Neural cell (in vitro differentiated cells): ENCODE data around the gene ESPN. TPM values are rescaled to one million over a fixed set of nuclear protein-coding genes. Genes with fewer than 3 reads are reported as not detected.

Experiments
- H2AFZ ChIP-seq: fragments of 200-600, 300-800 bp; sonication (generic), shearing (Covaris generic); 2 replicates; pipeline ENCODE4 v1.6.0; 2014; ENCODE audit warnings: low read depth, mild to moderate bottlenecking, antibody characterized with exemption, low read length, moderate library complexity
- H3F3A ChIP-seq: fragments of 200-600 bp; shearing (Covaris generic); 2 replicates; pipeline ENCODE4 v1.6.1; 2016; ENCODE audit warnings: mild to moderate bottlenecking, moderate library complexity, mixed read lengths, antibody characterized with exemption, low read length; ENCODE audit not compliant: insufficient read depth, poor library complexity, severe bottlenecking
- H3K27ac ChIP-seq: fragments of 200-600, 300-800 bp; sonication (generic), shearing (Covaris generic); 2 replicates; pipeline ENCODE4 v1.5.1; 2014; ENCODE audit warnings: mild to moderate bottlenecking, low read length, moderate library complexity
- H3K27me3 ChIP-seq: fragments of 300-800, 200-600 bp; sonication (generic), shearing (Covaris generic); 2 replicates; pipeline ENCODE4 v1.6.0; 2014; ENCODE audit warnings: mild to moderate bottlenecking, low read depth, low read length, moderate library complexity; ENCODE audit not compliant: insufficient read depth
- H3K36me3 ChIP-seq: fragments of 300-800, 200-600 bp; sonication (generic), shearing (Covaris generic); 2 replicates; pipeline ENCODE4 v1.5.1; 2014; ENCODE audit warnings: mild to moderate bottlenecking, antibody characterized with exemption, low read length, moderate library complexity; ENCODE audit not compliant: insufficient read depth
- H3K4me2 ChIP-seq: fragments of 300-800, 200-600 bp; sonication (generic), shearing (Covaris generic); 2 replicates; pipeline ENCODE4 v1.6.0; 2014; ENCODE audit warnings: mild to moderate bottlenecking, low read length
- H3K4me3 ChIP-seq: fragments of 300-800, 200-600 bp; sonication (generic), shearing (Covaris generic); 2 replicates; pipeline ENCODE4 v1.5.1; 2014; ENCODE audit warnings: mild to moderate bottlenecking, low read length, moderate library complexity
- H3K79me2 ChIP-seq: fragments of 200-600 bp; shearing (Covaris generic); replicated peaks from 2 replicates; pipeline ENCODE4 v1.6.0; 2014; ENCODE audit warnings: mild to moderate bottlenecking, low read length, moderate library complexity; ENCODE audit not compliant: insufficient read depth
- H3K9ac ChIP-seq: fragments of 300-800, 200-600 bp; sonication (generic), shearing (Covaris generic); 2 replicates; pipeline ENCODE4 v1.6.1; 2016; ENCODE audit warnings: mild to moderate bottlenecking, low read length, mixed read lengths
- H3K9me2 ChIP-seq: fragments of 200-600 bp; shearing (Covaris generic); 2 replicates; pipeline ENCODE4 v1.6.1; 2016; ENCODE audit warnings: mild to moderate bottlenecking, low read length, mixed read lengths; ENCODE audit not compliant: insufficient read depth
- H3K9me3 ChIP-seq: fragments of 200-600, 300-800 bp; sonication (generic), shearing (Covaris generic); 2 replicates; pipeline ENCODE4 v1.6.1; 2016; ENCODE audit warnings: mild to moderate bottlenecking, mixed run types, low read length, moderate library complexity, mixed read lengths
- H4K20me1 ChIP-seq: fragments of 200-600 bp; shearing (Covaris generic); 2 replicates; pipeline ENCODE4 v1.6.1; 2016; ENCODE audit warnings: mild to moderate bottlenecking, mixed run types; ENCODE audit not compliant: insufficient read depth
- EP300 ChIP-seq: fragments of 450-650 bp; conservative IDR thresholded peaks from 2 replicates; pipeline ENCODE4 v1.6.1; 2014; ENCODE audit warnings: antibody characterized with exemption, mild to moderate bottlenecking, moderate library complexity; ENCODE audit not compliant: poor library complexity, severe bottlenecking
- EZH2 ChIP-seq: fragments of 200-600, 300-800 bp; shearing (Covaris generic), sonication (generic); IDR thresholded peaks from 2 replicates; pipeline ENCODE4 v1.6.1; 2014; ENCODE audit warnings: antibody characterized with exemption, low read length, borderline replicate concordance, mild to moderate bottlenecking; ENCODE audit not compliant: insufficient read depth, poor library complexity, severe bottlenecking
- MXI1 ChIP-seq: fragments of 450-650 bp; conservative IDR thresholded peaks from 2 replicates; pipeline ENCODE4 v1.6.1; 2014; ENCODE audit warnings: antibody characterized with exemption, mild to moderate bottlenecking; ENCODE audit not compliant: poor library complexity, severe bottlenecking
- POLR2AphosphoS5 ChIP-seq: IDR thresholded peaks from 2 replicates; pipeline ENCODE4 v1.6.1; 2012
- RAD21 ChIP-seq: fragments of 450-650 bp; conservative IDR thresholded peaks from 2 replicates; pipeline ENCODE4 v1.6.1; 2014; ENCODE audit warnings: antibody characterized with exemption, mild to moderate bottlenecking, moderate library complexity
- SMC3 ChIP-seq: fragments of 450-650 bp; conservative IDR thresholded peaks from 2 replicates; pipeline ENCODE4 v1.6.1; 2014; ENCODE audit warnings: antibody characterized with exemption, mild to moderate bottlenecking, moderate library complexity; ENCODE audit not compliant: poor library complexity
- TAF1 ChIP-seq: IDR thresholded peaks from 2 replicates; pipeline ENCODE4 v1.6.1; 2012; ENCODE audit warnings: low read depth
- polyA plus RNA-seq: library from polyadenylated mRNA; depleted of rRNA; stranded (reverse); fragments of >200 nt; gene quantifications from 2 replicates; pipeline ENCODE4 v1.2.3, GENCODE V29; 2014
- TF ChIP-seq, protein P1 (sequence below): IDR thresholded peaks from 2 replicates; pipeline ENCODE4 v1.6.1; 2012; ENCODE audit warnings: borderline replicate concordance
- TF ChIP-seq, protein P2 (sequence below): fragments of 450-650 bp; IDR thresholded peaks from 2 replicates; pipeline ENCODE4 v1.5.1; 2014; ENCODE audit warnings: antibody characterized with exemption, mild to moderate bottlenecking, moderate library complexity; ENCODE audit not compliant: poor library complexity, severe bottlenecking

ESPN gene
- polyA plus RNA-seq, 1 donor from 2014 or later: not detected

DNA sequence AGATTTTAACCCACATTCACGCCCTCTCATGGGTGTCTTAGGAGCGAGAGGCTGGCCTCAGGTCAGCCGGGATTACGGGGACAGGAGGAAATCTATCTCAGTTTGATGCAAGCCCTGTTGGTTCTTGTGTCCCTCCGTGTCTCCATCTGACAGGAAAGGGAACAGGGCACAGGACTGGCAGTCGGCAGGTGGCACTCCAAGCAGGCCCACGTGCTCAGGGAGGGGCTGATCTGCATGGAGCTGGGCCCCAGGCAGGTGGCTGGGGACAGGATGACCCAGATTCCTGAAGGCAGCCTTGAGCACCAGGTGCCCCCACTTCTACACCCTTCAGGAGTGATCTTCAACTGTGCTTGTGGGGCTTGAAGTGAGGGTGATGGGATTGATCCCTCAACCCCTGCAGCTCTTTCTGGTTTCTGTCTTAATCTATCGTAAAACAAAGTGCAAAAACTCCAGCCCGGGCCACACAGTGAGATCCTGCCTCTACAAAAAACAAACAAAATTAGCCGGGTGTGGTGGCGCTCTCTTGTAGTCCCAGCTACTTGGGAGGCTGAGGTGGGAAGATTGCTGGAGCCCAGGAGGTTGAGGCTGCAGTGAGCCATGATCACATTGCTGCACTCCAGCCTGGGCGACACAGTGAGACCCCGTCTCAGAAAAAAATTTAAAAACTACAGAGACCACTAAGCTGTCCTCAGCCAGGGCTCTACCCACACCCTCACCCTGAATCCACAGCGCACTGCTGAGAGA, 58.6 kb downstream of the ESPN start:
- H3K4me3 ChIP-seq: no peak overlapping the region
- no peaks in the 10 kb centered on the region for H4K20me1 ChIP-seq
- H3K9me2 ChIP-seq: no peaks in the 10 kb centered on the region
- H3K9me3 ChIP-seq: no peaks in the 10 kb centered on the region
- H2AFZ ChIP-seq: no peak overlapping the region
- TF ChIP-seq EP300 (no peak), POLR2AphosphoS5 (no peak), SMC3 (no peak), RAD21 (no peak), MXI1 (no peak), TAF1 (no peak), EZH2 (no peak)
- TF ChIP-seq, protein P1, sequence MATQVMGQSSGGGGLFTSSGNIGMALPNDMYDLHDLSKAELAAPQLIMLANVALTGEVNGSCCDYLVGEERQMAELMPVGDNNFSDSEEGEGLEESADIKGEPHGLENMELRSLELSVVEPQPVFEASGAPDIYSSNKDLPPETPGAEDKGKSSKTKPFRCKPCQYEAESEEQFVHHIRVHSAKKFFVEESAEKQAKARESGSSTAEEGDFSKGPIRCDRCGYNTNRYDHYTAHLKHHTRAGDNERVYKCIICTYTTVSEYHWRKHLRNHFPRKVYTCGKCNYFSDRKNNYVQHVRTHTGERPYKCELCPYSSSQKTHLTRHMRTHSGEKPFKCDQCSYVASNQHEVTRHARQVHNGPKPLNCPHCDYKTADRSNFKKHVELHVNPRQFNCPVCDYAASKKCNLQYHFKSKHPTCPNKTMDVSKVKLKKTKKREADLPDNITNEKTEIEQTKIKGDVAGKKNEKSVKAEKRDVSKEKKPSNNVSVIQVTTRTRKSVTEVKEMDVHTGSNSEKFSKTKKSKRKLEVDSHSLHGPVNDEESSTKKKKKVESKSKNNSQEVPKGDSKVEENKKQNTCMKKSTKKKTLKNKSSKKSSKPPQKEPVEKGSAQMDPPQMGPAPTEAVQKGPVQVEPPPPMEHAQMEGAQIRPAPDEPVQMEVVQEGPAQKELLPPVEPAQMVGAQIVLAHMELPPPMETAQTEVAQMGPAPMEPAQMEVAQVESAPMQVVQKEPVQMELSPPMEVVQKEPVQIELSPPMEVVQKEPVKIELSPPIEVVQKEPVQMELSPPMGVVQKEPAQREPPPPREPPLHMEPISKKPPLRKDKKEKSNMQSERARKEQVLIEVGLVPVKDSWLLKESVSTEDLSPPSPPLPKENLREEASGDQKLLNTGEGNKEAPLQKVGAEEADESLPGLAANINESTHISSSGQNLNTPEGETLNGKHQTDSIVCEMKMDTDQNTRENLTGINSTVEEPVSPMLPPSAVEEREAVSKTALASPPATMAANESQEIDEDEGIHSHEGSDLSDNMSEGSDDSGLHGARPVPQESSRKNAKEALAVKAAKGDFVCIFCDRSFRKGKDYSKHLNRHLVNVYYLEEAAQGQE: no peak
- peaks cover 13% of the 10 kb centered on the region for H3K27me3 ChIP-seq
- H3K36me3 ChIP-seq: no peaks in the 10 kb centered on the region
- no peak overlapping the region for H3K27ac ChIP-seq
- H3K9ac ChIP-seq: no peak overlapping the region
- H3F3A ChIP-seq: no peaks in the 10 kb centered on the region
- no peak overlapping the region for H3K4me2 ChIP-seq
- H3K79me2 ChIP-seq: no peaks in the 10 kb centered on the region

DNA sequence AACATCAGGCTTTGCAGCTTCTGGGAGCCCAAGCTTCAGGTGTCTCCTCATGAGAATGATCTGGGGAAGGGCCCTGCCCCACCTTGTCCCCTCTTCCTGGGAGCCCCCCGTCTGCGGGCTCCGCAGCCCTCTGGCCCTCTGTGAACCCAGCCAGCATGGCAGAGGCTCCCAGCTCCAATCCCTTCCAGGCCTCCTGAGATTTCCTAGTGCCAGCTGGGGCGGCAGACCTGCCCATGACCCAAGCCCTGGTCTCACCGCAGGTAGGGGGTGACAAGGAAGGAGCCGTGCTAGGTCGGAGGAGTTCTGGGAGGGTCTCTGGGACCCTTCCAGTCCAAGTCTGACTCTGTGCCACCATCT, 59.2 kb downstream of the ESPN start:
- Histone ChIP-seq H3K4me2 (no peak overlapping the region), H3K9ac (no peak overlapping the region), H3K27ac (no peak overlapping the region), H4K20me1 (no peaks in the 10 kb centered on the region), H3K9me3 (no peaks in the 10 kb centered on the region), H3K36me3 (no peaks in the 10 kb centered on the region), H3K79me2 (no peaks in the 10 kb centered on the region), H3F3A (no peaks in the 10 kb centered on the region), H3K27me3 (peaks cover 13% of the 10 kb centered on the region), H2AFZ (no peak overlapping the region), H3K4me3 (no peak overlapping the region), H3K9me2 (no peaks in the 10 kb centered on the region)
- no peak for TF ChIP-seq POLR2AphosphoS5

DNA sequence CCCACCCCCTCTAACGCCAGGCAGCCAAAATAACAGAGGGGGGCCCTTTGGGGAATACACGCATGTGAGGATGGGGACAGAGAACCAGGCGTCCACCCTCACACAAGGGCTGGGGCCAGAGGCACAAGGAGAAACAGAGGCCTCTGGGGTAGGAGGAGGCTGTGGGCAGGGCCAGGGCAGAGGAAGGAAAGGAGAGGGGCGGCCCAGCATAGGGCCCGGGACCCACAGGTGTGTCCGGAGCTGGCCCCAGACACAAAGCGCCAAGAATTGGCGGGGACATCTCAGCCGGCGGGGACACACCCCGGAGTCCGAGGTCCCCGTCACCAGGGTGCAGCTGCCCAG, 60.2 kb downstream of the ESPN start:
- Histone ChIP-seq H3K9me3 (no peaks in the 10 kb centered on the region), H3F3A (no peaks in the 10 kb centered on the region), H3K4me3 (peak overlapping the region; percentile 59), H3K79me2 (no peaks in the 10 kb centered on the region), H2AFZ (no peak overlapping the region), H3K36me3 (no peaks in the 10 kb centered on the region), H3K27me3 (peaks cover 13% of the 10 kb centered on the region), H3K27ac (no peak overlapping the region), H4K20me1 (no peaks in the 10 kb centered on the region), H3K9ac (peak overlapping the region; percentile 46), H3K9me2 (no peaks in the 10 kb centered on the region), H3K4me2 (no peak overlapping the region)
- no peak for TF ChIP-seq TAF1
- TF ChIP-seq MXI1: no peak
- TF ChIP-seq, protein P1: no peak
- TF ChIP-seq SMC3: no peak
- TF ChIP-seq POLR2AphosphoS5: no peak
- TF ChIP-seq, protein P2, sequence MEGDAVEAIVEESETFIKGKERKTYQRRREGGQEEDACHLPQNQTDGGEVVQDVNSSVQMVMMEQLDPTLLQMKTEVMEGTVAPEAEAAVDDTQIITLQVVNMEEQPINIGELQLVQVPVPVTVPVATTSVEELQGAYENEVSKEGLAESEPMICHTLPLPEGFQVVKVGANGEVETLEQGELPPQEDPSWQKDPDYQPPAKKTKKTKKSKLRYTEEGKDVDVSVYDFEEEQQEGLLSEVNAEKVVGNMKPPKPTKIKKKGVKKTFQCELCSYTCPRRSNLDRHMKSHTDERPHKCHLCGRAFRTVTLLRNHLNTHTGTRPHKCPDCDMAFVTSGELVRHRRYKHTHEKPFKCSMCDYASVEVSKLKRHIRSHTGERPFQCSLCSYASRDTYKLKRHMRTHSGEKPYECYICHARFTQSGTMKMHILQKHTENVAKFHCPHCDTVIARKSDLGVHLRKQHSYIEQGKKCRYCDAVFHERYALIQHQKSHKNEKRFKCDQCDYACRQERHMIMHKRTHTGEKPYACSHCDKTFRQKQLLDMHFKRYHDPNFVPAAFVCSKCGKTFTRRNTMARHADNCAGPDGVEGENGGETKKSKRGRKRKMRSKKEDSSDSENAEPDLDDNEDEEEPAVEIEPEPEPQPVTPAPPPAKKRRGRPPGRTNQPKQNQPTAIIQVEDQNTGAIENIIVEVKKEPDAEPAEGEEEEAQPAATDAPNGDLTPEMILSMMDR: no peak
- TF ChIP-seq EP300: no peak
- TF ChIP-seq EZH2: no peak
- no peak for TF ChIP-seq RAD21
